SK-N-SH (cell line): ENCODE measurements around the gene ADAMTS3. TPM values are rescaled to one million over a fixed set of nuclear protein-coding genes. Genes with fewer than 3 reads are reported as not detected.

Source experiments
- CTCF ChIA-PET: fragments of 300-600, 350-600 bp; formaldehyde crosslinking; extraction: SDS; loops from one replicate; lab custom pipeline; 2021; lab: Yijun Ruan, JAX
- POLR2A ChIA-PET: fragments of 350-600 bp; sonication (Branson Sonifier 250); formaldehyde crosslinking; extraction: SDS; loops from one replicate; lab custom pipeline; 2020; ENCODE audit warnings: antibody characterized with exemption, inconsistent platforms; lab: Yijun Ruan, JAX
- DNase-seq: peaks from one replicate; pipeline ENCODE4 v3.0.0; 2012
- H2AFZ ChIP-seq: fragments of 200-600 bp; sonication (generic); 2 replicates; pipeline ENCODE4 v1.8.1; 2016; ENCODE audit warnings: antibody characterized with exemption, mild to moderate bottlenecking, low read depth
- H3F3A ChIP-seq: fragments of 200-600 bp; sonication (generic); replicated peaks from 2 replicates; pipeline ENCODE3; 2016; ENCODE audit warnings: antibody characterized with exemption, mild to moderate bottlenecking; ENCODE audit not compliant: insufficient read depth
- H3K27ac ChIP-seq, 2 experiments: fragments of 200-500 bp in 1 of 2; fragments of 200-600 bp in 1 of 2; sonication (Bioruptor generic) in 1 of 2; sonication (generic), shearing (Covaris generic) in 1 of 2; 2 replicates each; pipeline versions ENCODE4 v1.5.1 to v1.6.1; 2014 to 2016; ENCODE audit warnings: low read depth in 2 of 2, inconsistent platforms in 1 of 2, low read length in 1 of 2, mild to moderate bottlenecking in 1 of 2, mixed read lengths in 1 of 2
- H3K27me3 ChIP-seq: fragments of 200-600 bp; sonication (generic), shearing (Covaris generic); 2 replicates; pipeline ENCODE4 v1.6.1; 2016; ENCODE audit warnings: mixed run types; ENCODE audit not compliant: insufficient read depth
- H3K36me3 ChIP-seq, 2 experiments: fragments of 200-500 bp in 1 of 2; fragments of 200-600 bp in 1 of 2; sonication (Bioruptor generic) in 1 of 2; sonication (generic) in 1 of 2; replicated peaks in 1 of 2; 2 replicates each; pipeline versions ENCODE3 to v1.5.1; 2014 to 2016; ENCODE audit warnings: low read length in 1 of 2, mild to moderate bottlenecking in 1 of 2; ENCODE audit not compliant: insufficient read depth in 2 of 2, control insufficient read depth in 1 of 2
- H3K4me1 ChIP-seq, 2 experiments: fragments of 200-500 bp in 1 of 2; fragments of 200-600 bp in 1 of 2; sonication (Bioruptor generic) in 1 of 2; sonication (generic), shearing (Covaris generic) in 1 of 2; 2 replicates each; pipeline versions ENCODE4 v1.5.1 to v1.6.1; 2014 to 2016; ENCODE audit warnings: low read depth in 1 of 2, low read length in 1 of 2, mixed run types in 1 of 2; ENCODE audit not compliant: insufficient read depth in 2 of 2, control insufficient read depth in 1 of 2
- H3K4me2 ChIP-seq: fragments of 200-600 bp; sonication (generic), shearing (Covaris generic); 2 replicates; pipeline ENCODE4 v1.6.1; 2017; ENCODE audit warnings: mixed run types
- H3K4me3 ChIP-seq, 2 experiments: fragments of 200-500 bp in 1 of 2; fragments of 200-600 bp in 1 of 2; sonication (Bioruptor generic) in 1 of 2; sonication (generic), shearing (Covaris generic) in 1 of 2; 2 replicates each; pipeline versions ENCODE4 v1.5.1 to v1.8.1; 2014 to 2016; ENCODE audit warnings: low read depth in 2 of 2, inconsistent platforms in 1 of 2, low read length in 1 of 2, mild to moderate bottlenecking in 1 of 2, mixed read lengths in 1 of 2, moderate library complexity in 1 of 2
- H3K79me2 ChIP-seq: fragments of 200-600 bp; sonication (generic); 2 replicates; pipeline ENCODE4 v1.8.1; 2017; ENCODE audit warnings: mild to moderate bottlenecking; ENCODE audit not compliant: insufficient read depth
- H3K9ac ChIP-seq: fragments of 200-600 bp; sonication (generic); 2 replicates; pipeline ENCODE4 v1.6.1; 2017; ENCODE audit warnings: mixed run types
- H3K9me2 ChIP-seq: fragments of 200-600 bp; sonication (generic); 2 replicates; pipeline ENCODE4 v1.6.1; 2017; ENCODE audit warnings: mixed run types
- H3K9me3 ChIP-seq: fragments of 200-600 bp; sonication (generic); 2 replicates; pipeline ENCODE4 v1.6.1; 2017; ENCODE audit warnings: mixed run types, mild to moderate bottlenecking, moderate library complexity
- H4K20me1 ChIP-seq: fragments of 200-600 bp; sonication (generic); 2 replicates; pipeline ENCODE4 v1.6.1; 2017; ENCODE audit warnings: mild to moderate bottlenecking, mixed run types; ENCODE audit not compliant: insufficient read depth
- ELF1 ChIP-seq: IDR thresholded peaks from 2 replicates; pipeline ENCODE4 v1.4.0; 2012
- FOSL2 ChIP-seq: IDR thresholded peaks from 2 replicates; pipeline ENCODE4 v1.4.0; 2012; ENCODE audit warnings: low read depth, mild to moderate bottlenecking, moderate library complexity, borderline replicate concordance
- FOXM1 ChIP-seq: IDR thresholded peaks from 2 replicates; pipeline ENCODE4 v1.4.0; 2012; ENCODE audit warnings: low read depth, mild to moderate bottlenecking
- GABPA ChIP-seq: IDR thresholded peaks from 2 replicates; pipeline ENCODE4 v1.4.0; 2012; ENCODE audit warnings: low read depth, mild to moderate bottlenecking
- IRF3 ChIP-seq: fragments of 150-350 bp; IDR thresholded peaks from 2 replicates; pipeline ENCODE4 v1.6.1; 2016; ENCODE audit warnings: mild to moderate bottlenecking, low read depth, low read length
- MAX ChIP-seq: IDR thresholded peaks from 2 replicates; pipeline ENCODE4 v1.4.0; 2012; ENCODE audit warnings: low read depth
- MXI1 ChIP-seq: IDR thresholded peaks from 2 replicates; pipeline ENCODE4 v1.6.1; 2012; ENCODE audit warnings: mild to moderate bottlenecking, low read depth, low read length, improper control_type of control experiment
- NFIC ChIP-seq: IDR thresholded peaks from 2 replicates; pipeline ENCODE4 v1.4.0; 2012; ENCODE audit warnings: borderline replicate concordance
- NRF1 ChIP-seq: IDR thresholded peaks from 2 replicates; pipeline ENCODE4 v1.6.1; 2012; ENCODE audit warnings: low read depth, mild to moderate bottlenecking, low read length
- RFX5 ChIP-seq: IDR thresholded peaks from 2 replicates; pipeline ENCODE4 v1.6.1; 2012; ENCODE audit warnings: mild to moderate bottlenecking, improper control_type of control experiment, low read length
- SIN3A ChIP-seq: IDR thresholded peaks from 2 replicates; pipeline ENCODE4 v1.6.1; 2012; ENCODE audit warnings: low read depth, mild to moderate bottlenecking, low read length, moderate library complexity, borderline replicate concordance
- TCF12 ChIP-seq: IDR thresholded peaks from 2 replicates; pipeline ENCODE4 v1.4.0; 2012
- USF1 ChIP-seq: IDR thresholded peaks from 2 replicates; pipeline ENCODE4 v1.4.0; 2012; ENCODE audit warnings: low read depth, borderline replicate concordance
- YY1 ChIP-seq: IDR thresholded peaks from 2 replicates; pipeline ENCODE4 v1.4.0; 2012; ENCODE audit warnings: low read depth, mild to moderate bottlenecking
- ZBTB33 ChIP-seq: IDR thresholded peaks from 2 replicates; pipeline ENCODE4 v1.4.0; 2012; ENCODE audit warnings: low read depth, borderline replicate concordance
- WGBS: methylation state at CpG from one replicate; pipeline ENCODE4 v1.1.6; 2017; ENCODE audit warnings: low lambda C conversion rate; 5-methylcytosine and 5-hydroxymethylcytosine counted together
- polyA plus RNA-seq, 3 experiments: library from polyadenylated mRNA; depleted of rRNA; stranded (reverse); fragments of >200 nt; gene quantifications; 2 replicates each; pipeline ENCODE4 v1.2.3, GENCODE V29; 2012
- TF ChIP-seq, protein P1 (sequence below): fragments of 200-600 bp; sonication (generic); IDR thresholded peaks from 2 replicates; pipeline ENCODE4 v1.6.1; 2017; ENCODE audit warnings: antibody characterized with exemption, mild to moderate bottlenecking, moderate library complexity

The ADAMTS3 gene
- polyA plus RNA-seq, 1 of the 3 experiments (the other 2 are of a cell fraction): 0.99 TPM

- H3K9me2 ChIP-seq: no peaks in the 10 kb centered on the region
- WGBS: 93% methylated on average over 1 of the region's 1 CpG
- ChIA-PET POLR2A (no interaction called here), CTCF (no interaction called here)
- H2AFZ ChIP-seq: no peak overlapping the region
- DNase-seq: no peak
- no peaks in the 10 kb centered on the region for H3K27me3 ChIP-seq
- no peaks in the 10 kb centered on the region for H3K36me3 ChIP-seq
- H3F3A ChIP-seq: no peaks in the 10 kb centered on the region
- no peaks in the 10 kb centered on the region for H3K9me3 ChIP-seq
- H4K20me1 ChIP-seq: no peaks in the 10 kb centered on the region
- no peaks in the 10 kb centered on the region for H3K79me2 ChIP-seq
- H3K4me2 ChIP-seq: no peak overlapping the region
- H3K27ac ChIP-seq: no peak overlapping the region; a peak in 1 of 4 replicates
- no peak overlapping the region for H3K4me3 ChIP-seq
- no peak for TF ChIP-seq RFX5
- TF ChIP-seq FOXM1: no peak
- no peak for TF ChIP-seq ELF1
- TF ChIP-seq GABPA: no peak
- TF ChIP-seq ZBTB33: no peak
- TF ChIP-seq MXI1: no peak
- TF ChIP-seq FOSL2: no peak
- TF ChIP-seq NRF1: no peak
- no peak for TF ChIP-seq NFIC
- TF ChIP-seq, protein P1, sequence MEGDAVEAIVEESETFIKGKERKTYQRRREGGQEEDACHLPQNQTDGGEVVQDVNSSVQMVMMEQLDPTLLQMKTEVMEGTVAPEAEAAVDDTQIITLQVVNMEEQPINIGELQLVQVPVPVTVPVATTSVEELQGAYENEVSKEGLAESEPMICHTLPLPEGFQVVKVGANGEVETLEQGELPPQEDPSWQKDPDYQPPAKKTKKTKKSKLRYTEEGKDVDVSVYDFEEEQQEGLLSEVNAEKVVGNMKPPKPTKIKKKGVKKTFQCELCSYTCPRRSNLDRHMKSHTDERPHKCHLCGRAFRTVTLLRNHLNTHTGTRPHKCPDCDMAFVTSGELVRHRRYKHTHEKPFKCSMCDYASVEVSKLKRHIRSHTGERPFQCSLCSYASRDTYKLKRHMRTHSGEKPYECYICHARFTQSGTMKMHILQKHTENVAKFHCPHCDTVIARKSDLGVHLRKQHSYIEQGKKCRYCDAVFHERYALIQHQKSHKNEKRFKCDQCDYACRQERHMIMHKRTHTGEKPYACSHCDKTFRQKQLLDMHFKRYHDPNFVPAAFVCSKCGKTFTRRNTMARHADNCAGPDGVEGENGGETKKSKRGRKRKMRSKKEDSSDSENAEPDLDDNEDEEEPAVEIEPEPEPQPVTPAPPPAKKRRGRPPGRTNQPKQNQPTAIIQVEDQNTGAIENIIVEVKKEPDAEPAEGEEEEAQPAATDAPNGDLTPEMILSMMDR: no peak
- TF ChIP-seq MAX: no peak
- TF ChIP-seq SIN3A: no peak
- TF ChIP-seq USF1: no peak
- no peak for TF ChIP-seq IRF3
- no peak for TF ChIP-seq TCF12
- TF ChIP-seq YY1: no peak
- no peak overlapping the region for H3K9ac ChIP-seq
- no peaks in the 10 kb centered on the region; a peak in 2 of 4 replicates for H3K4me1 ChIP-seq
These were observed 231.0 kb downstream of the ADAMTS3 start for GRCh38 chr4:72338060-72338459.
